ENCODE measurements around the gene ZFAND4.

DNA sequence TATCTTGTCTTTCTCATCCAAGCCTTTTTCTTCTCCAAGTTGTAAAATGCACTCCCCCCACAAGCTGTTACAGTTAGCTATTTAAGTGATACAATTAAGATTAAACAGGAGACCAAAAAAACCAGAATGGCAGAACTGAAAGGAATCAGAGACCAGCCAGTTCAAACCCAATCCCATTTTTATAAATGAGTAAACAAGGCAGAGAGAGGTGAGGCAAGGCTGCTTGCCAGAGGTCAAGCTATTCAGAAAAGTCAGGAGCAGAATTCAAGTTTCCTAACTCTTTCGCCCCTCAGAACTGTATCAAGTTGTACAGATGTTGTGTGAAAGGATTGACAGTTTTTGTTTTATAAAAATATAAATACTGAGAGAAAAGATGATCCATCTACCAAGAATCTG, 90.2 kb downstream of the ZFAND4 start:
- TF ChIP-seq, protein P1, sequence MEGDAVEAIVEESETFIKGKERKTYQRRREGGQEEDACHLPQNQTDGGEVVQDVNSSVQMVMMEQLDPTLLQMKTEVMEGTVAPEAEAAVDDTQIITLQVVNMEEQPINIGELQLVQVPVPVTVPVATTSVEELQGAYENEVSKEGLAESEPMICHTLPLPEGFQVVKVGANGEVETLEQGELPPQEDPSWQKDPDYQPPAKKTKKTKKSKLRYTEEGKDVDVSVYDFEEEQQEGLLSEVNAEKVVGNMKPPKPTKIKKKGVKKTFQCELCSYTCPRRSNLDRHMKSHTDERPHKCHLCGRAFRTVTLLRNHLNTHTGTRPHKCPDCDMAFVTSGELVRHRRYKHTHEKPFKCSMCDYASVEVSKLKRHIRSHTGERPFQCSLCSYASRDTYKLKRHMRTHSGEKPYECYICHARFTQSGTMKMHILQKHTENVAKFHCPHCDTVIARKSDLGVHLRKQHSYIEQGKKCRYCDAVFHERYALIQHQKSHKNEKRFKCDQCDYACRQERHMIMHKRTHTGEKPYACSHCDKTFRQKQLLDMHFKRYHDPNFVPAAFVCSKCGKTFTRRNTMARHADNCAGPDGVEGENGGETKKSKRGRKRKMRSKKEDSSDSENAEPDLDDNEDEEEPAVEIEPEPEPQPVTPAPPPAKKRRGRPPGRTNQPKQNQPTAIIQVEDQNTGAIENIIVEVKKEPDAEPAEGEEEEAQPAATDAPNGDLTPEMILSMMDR (optimal IDR thresholded peaks at IDR 0.05 in 1 of 3, IDR thresholded peaks at IDR 0.05 in 1 of 3, conservative IDR thresholded peaks at IDR 0.05 in 1 of 3; ENCODE audit: extremely low read depth in 1 of 3, insufficient read depth in 2 of 3, low read length in 3 of 3): no peak
- TF ChIP-seq EZH2 (IDR thresholded peaks at IDR 0.05; ENCODE audit: low read length): no peak
